ENCODE data around the gene FAM234B.

- no peak for TF ChIP-seq GATA3 (IDR thresholded peaks at IDR 0.05; ENCODE audit: low read depth, low read length)
- TF ChIP-seq GATA2 (IDR thresholded peaks at IDR 0.05; ENCODE audit: low read depth, low read length): no peak
Measured at GRCh38 chr12:13099066-13099843, 55.1 kb downstream of the FAM234B start.
